ENCODE results near the gene FOS. TPM values are rescaled to one million over a fixed set of nuclear protein-coding genes. Genes with fewer than 3 reads are reported as not detected.
A peak's percentile ranks its signal among the peaks of the same experiment; 100 is the strongest.
"Not testable (repeated sequence)": the region's sequence is repeated elsewhere in the genome, so short reads cannot be mapped to it uniquely, and the experiment has no call there.

The FOS gene
- polyA plus RNA-seq, 1 donor = 1,610 TPM

GRCh38 chr14:75282170-75282554, 3.5 kb downstream of the FOS start:
- Histone ChIP-seq H3K4me3 (ENCODE audit: low read length) (no peak overlapping the region), H3K27ac (ENCODE audit: low read length) (peak overlapping the region; percentile 72), H3K36me3 (ENCODE audit: control insufficient read depth, insufficient read depth, low read length) (peaks cover 11% of the 10 kb centered on the region), H3K9me3 (ENCODE audit: control insufficient read depth, low read depth, low read length) (peaks cover 6% of the 10 kb centered on the region), H3K4me1 (ENCODE audit: control insufficient read depth, insufficient read depth, low read length) (peaks cover 60% of the 10 kb centered on the region), H3K27me3 (ENCODE audit: control insufficient read depth, insufficient read depth, low read length) (no peaks in the 10 kb centered on the region)
- DNase-seq = peak in 1 of 2 donors; percentile 66
- 100% methylated on average over 1 of the region's 4 CpGs for WGBS (ENCODE audit: insufficient coverage, low lambda C conversion rate)

GRCh38 chr14:75282555-75283161, 4.0 kb downstream of the FOS start:
- not testable (repeated sequence) for DNase-seq

GRCh38 chr14:75283162-75283832, 4.7 kb downstream of the FOS start:
- Histone ChIP-seq H3K36me3 (ENCODE audit: control insufficient read depth, insufficient read depth, low read length) (peaks cover 11% of the 10 kb centered on the region), H3K9me3 (ENCODE audit: control insufficient read depth, low read depth, low read length) (peaks cover 6% of the 10 kb centered on the region), H3K27me3 (ENCODE audit: control insufficient read depth, insufficient read depth, low read length) (no peaks in the 10 kb centered on the region), H3K27ac (ENCODE audit: low read length) (peak overlapping the region; percentile 72), H3K4me1 (ENCODE audit: control insufficient read depth, insufficient read depth, low read length) (peaks cover 52% of the 10 kb centered on the region), H3K4me3 (ENCODE audit: low read length) (no peak overlapping the region)
- no CpG with 5 or more reads among the region's 13 CpGs for WGBS (ENCODE audit: insufficient coverage, low lambda C conversion rate)
- DNase-seq = peak; percentile 95 to 98

More at GRCh38 chr14:75282555-75283161, 4.0 kb downstream of the FOS start:
- peak overlapping the region; percentile 72 for H3K27ac ChIP-seq (ENCODE audit: low read length)
- peaks cover 56% of the 10 kb centered on the region for H3K4me1 ChIP-seq (ENCODE audit: control insufficient read depth, insufficient read depth, low read length)
- H3K36me3 ChIP-seq (ENCODE audit: control insufficient read depth, insufficient read depth, low read length) = peaks cover 11% of the 10 kb centered on the region
- not testable (repeated sequence) for H3K4me3 ChIP-seq (ENCODE audit: low read length); H3K27me3 ChIP-seq (ENCODE audit: control insufficient read depth, insufficient read depth, low read length); H3K9me3 ChIP-seq (ENCODE audit: control insufficient read depth, low read depth, low read length)
- WGBS (ENCODE audit: insufficient coverage, low lambda C conversion rate) = 65% methylated on average over 4 of the region's 18 CpGs

- Histone ChIP-seq H3K27me3 (ENCODE audit: control insufficient read depth, insufficient read depth, low read length) (no peaks in the 10 kb centered on the region), H3K4me3 (ENCODE audit: low read length) (no peak overlapping the region), H3K36me3 (ENCODE audit: control insufficient read depth, insufficient read depth, low read length) (peaks cover 11% of the 10 kb centered on the region), H3K4me1 (ENCODE audit: control insufficient read depth, insufficient read depth, low read length) (peaks cover 51% of the 10 kb centered on the region), H3K27ac (ENCODE audit: low read length) (peak overlapping the region; percentile 72), H3K9me3 (ENCODE audit: control insufficient read depth, low read depth, low read length) (peaks cover 4% of the 10 kb centered on the region)
- DNase-seq = peak; percentile 64 to 82
- no CpG with 5 or more reads among the region's 5 CpGs for WGBS (ENCODE audit: insufficient coverage, low lambda C conversion rate)
Observed at GRCh38 chr14:75283833-75284563, 5.4 kb downstream of the FOS start.

- H3K27ac ChIP-seq (ENCODE audit: low read length) = no peak overlapping the region
- H3K4me3 ChIP-seq (ENCODE audit: low read length) = no peak overlapping the region
- H3K27me3 ChIP-seq (ENCODE audit: control insufficient read depth, insufficient read depth, low read length) = no peaks in the 10 kb centered on the region
- no peaks in the 10 kb centered on the region for H3K9me3 ChIP-seq (ENCODE audit: control insufficient read depth, low read depth, low read length)
- no peak for DNase-seq
- peaks cover 11% of the 10 kb centered on the region for H3K36me3 ChIP-seq (ENCODE audit: control insufficient read depth, insufficient read depth, low read length)
- H3K4me1 ChIP-seq (ENCODE audit: control insufficient read depth, insufficient read depth, low read length) = peaks cover 37% of the 10 kb centered on the region
Observed at GRCh38 chr14:75285331-75285730, 6.7 kb downstream of the FOS start.

GRCh38 chr14:75286313-75286712, 7.7 kb downstream of the FOS start:
- Histone ChIP-seq H3K4me3 (ENCODE audit: low read length) (no peak overlapping the region), H3K4me1 (ENCODE audit: control insufficient read depth, insufficient read depth, low read length) (peaks cover 28% of the 10 kb centered on the region), H3K36me3 (ENCODE audit: control insufficient read depth, insufficient read depth, low read length) (peaks cover 3% of the 10 kb centered on the region), H3K9me3 (ENCODE audit: control insufficient read depth, low read depth, low read length) (no peaks in the 10 kb centered on the region), H3K27me3 (ENCODE audit: control insufficient read depth, insufficient read depth, low read length) (no peaks in the 10 kb centered on the region), H3K27ac (ENCODE audit: low read length) (peak overlapping the region; percentile 16)
- peak; percentile 95 to 97 for DNase-seq
- WGBS (ENCODE audit: insufficient coverage, low lambda C conversion rate) = 9% methylated on average over 2 of the region's 5 CpGs

GRCh38 chr14:75289840-75290388, 11.3 kb downstream of the FOS start:
- Histone ChIP-seq H3K4me3 (ENCODE audit: low read length) (no peak overlapping the region), H3K27me3 (ENCODE audit: control insufficient read depth, insufficient read depth, low read length) (no peaks in the 10 kb centered on the region), H3K27ac (ENCODE audit: low read length) (no peak overlapping the region), H3K4me1 (ENCODE audit: control insufficient read depth, insufficient read depth, low read length) (peaks cover 19% of the 10 kb centered on the region), H3K36me3 (ENCODE audit: control insufficient read depth, insufficient read depth, low read length) (no peaks in the 10 kb centered on the region), H3K9me3 (ENCODE audit: control insufficient read depth, low read depth, low read length) (no peaks in the 10 kb centered on the region)
- no CpG with 5 or more reads among the region's 3 CpGs for WGBS (ENCODE audit: insufficient coverage, low lambda C conversion rate)
- no peak for DNase-seq

- Histone ChIP-seq H3K9me3 (ENCODE audit: control insufficient read depth, low read depth, low read length) (no peaks in the 10 kb centered on the region), H3K36me3 (ENCODE audit: control insufficient read depth, insufficient read depth, low read length) (no peaks in the 10 kb centered on the region), H3K4me1 (ENCODE audit: control insufficient read depth, insufficient read depth, low read length) (peaks cover 26% of the 10 kb centered on the region), H3K27me3 (ENCODE audit: control insufficient read depth, insufficient read depth, low read length) (no peaks in the 10 kb centered on the region), H3K27ac (ENCODE audit: low read length) (no peak overlapping the region), H3K4me3 (ENCODE audit: low read length) (no peak overlapping the region)
- DNase-seq = no peak
- WGBS (ENCODE audit: insufficient coverage, low lambda C conversion rate) = 100% methylated on average over 2 of the region's 3 CpGs
Observed at GRCh38 chr14:75290851-75291250, 12.2 kb downstream of the FOS start.

GRCh38 chr14:75291331-75291730, 12.7 kb downstream of the FOS start:
- Histone ChIP-seq H3K27ac (ENCODE audit: low read length) (no peak overlapping the region), H3K27me3 (ENCODE audit: control insufficient read depth, insufficient read depth, low read length) (no peaks in the 10 kb centered on the region), H3K4me1 (ENCODE audit: control insufficient read depth, insufficient read depth, low read length) (peaks cover 26% of the 10 kb centered on the region), H3K9me3 (ENCODE audit: control insufficient read depth, low read depth, low read length) (no peaks in the 10 kb centered on the region), H3K36me3 (ENCODE audit: control insufficient read depth, insufficient read depth, low read length) (no peaks in the 10 kb centered on the region), H3K4me3 (ENCODE audit: low read length) (no peak overlapping the region)
- no CpG with 5 or more reads among the region's 5 CpGs for WGBS (ENCODE audit: insufficient coverage, low lambda C conversion rate)
- DNase-seq = no peak

GRCh38 chr14:75292101-75292563, 13.5 kb downstream of the FOS start:
- no peak for DNase-seq
- H3K4me1 ChIP-seq (ENCODE audit: control insufficient read depth, insufficient read depth, low read length) = peaks cover 19% of the 10 kb centered on the region
- no peak overlapping the region for H3K4me3 ChIP-seq (ENCODE audit: low read length)
- H3K9me3 ChIP-seq (ENCODE audit: control insufficient read depth, low read depth, low read length) = no peaks in the 10 kb centered on the region
- no peak overlapping the region for H3K27ac ChIP-seq (ENCODE audit: low read length)
- H3K27me3 ChIP-seq (ENCODE audit: control insufficient read depth, insufficient read depth, low read length) = no peaks in the 10 kb centered on the region
- WGBS (ENCODE audit: insufficient coverage, low lambda C conversion rate) = no CpG with 5 or more reads among the region's 9 CpGs
- no peaks in the 10 kb centered on the region for H3K36me3 ChIP-seq (ENCODE audit: control insufficient read depth, insufficient read depth, low read length)
